ES-I3 (cell line): Measurements from ENCODE around the gene CCND1.
A peak's percentile ranks its signal among the peaks of the same experiment; 100 is the strongest.

Experiments
- H3K36me3 ChIP-seq: 2 replicates; pipeline ENCODE4 v1.6.1; 2013; ENCODE audit warnings: mild to moderate bottlenecking, low read length, control low read depth, moderate library complexity; ENCODE audit not compliant: insufficient read depth
- H3K4me1 ChIP-seq: 2 replicates; pipeline ENCODE4 v1.6.1; 2013; ENCODE audit warnings: mild to moderate bottlenecking, control low read depth, low read length; ENCODE audit not compliant: insufficient read depth
- H3K9ac ChIP-seq: 2 replicates; pipeline ENCODE4 v1.6.1; 2013; ENCODE audit warnings: low read depth, mild to moderate bottlenecking, low read length, moderate library complexity
- H3K9me3 ChIP-seq: 2 replicates; pipeline ENCODE4 v1.6.1; 2013; ENCODE audit warnings: mild to moderate bottlenecking, low read length, moderate library complexity; ENCODE audit not compliant: control insufficient read depth, insufficient read depth

The CCND1 gene

GRCh38 chr11:69700278-69701140 lies 59.6 kb downstream of the CCND1 start:
- H3K36me3 ChIP-seq = peaks cover 5% of the 10 kb centered on the region; the same call in 1 of the 2 replicates
- H3K4me1 ChIP-seq = peaks cover 12% of the 10 kb centered on the region; the same call in 1 of the 2 replicates
- peak overlapping the region; percentile 2 for H3K9ac ChIP-seq
- no peaks in the 10 kb centered on the region for H3K9me3 ChIP-seq

DNA sequence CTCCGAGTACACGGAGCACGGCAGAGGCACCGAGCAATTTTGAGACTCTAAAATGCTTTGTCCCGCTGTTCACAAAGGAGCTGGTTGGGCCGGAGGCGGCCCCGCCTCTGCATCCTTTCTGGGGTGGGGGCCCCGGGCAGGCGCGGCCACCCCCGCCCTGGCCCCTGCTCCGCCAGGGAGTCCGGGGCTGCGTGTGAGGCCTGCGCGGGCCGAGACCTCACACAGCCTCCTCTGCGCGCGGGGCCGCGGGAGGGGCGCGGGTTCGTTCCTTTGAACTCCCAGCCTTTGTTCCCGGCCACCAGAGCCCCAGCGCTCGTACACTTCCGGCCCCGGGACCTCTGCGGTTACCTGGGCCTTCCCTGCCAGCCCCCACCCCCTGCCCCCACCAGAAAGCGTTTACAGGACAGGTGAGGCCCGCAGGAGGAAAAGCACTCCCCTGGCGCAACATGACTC lies 61.3 kb downstream of the CCND1 start:
- Histone ChIP-seq H3K4me1 (peaks cover 18% of the 10 kb centered on the region), H3K9me3 (no peaks in the 10 kb centered on the region), H3K9ac (peak overlapping the region; percentile 49), H3K36me3 (peaks cover 5% of the 10 kb centered on the region; the same call in 1 of the 2 replicates)

- peaks cover 5% of the 10 kb centered on the region; the same call in 1 of the 2 replicates for H3K36me3 ChIP-seq
- H3K9me3 ChIP-seq = no peaks in the 10 kb centered on the region
- H3K9ac ChIP-seq = peak overlapping the region; percentile 49
- H3K4me1 ChIP-seq = peaks cover 21% of the 10 kb centered on the region
Observed at GRCh38 chr11:69702769-69703452, 62.0 kb downstream of the CCND1 start.

GRCh38 chr11:69703453-69703767 lies 62.5 kb downstream of the CCND1 start:
- Histone ChIP-seq H3K4me1 (peaks cover 21% of the 10 kb centered on the region), H3K9me3 (no peaks in the 10 kb centered on the region), H3K36me3 (peaks cover 5% of the 10 kb centered on the region; the same call in 1 of the 2 replicates), H3K9ac (peak overlapping the region; percentile 49)
